Ectodermal cell (in vitro differentiated cells): ENCODE results near the gene ZNG1B.
"Not testable (repeated sequence)": the region's sequence is repeated elsewhere in the genome, so short reads cannot be mapped to it uniquely, and the experiment has no call there.

Experiments used
- H3K27ac ChIP-seq: 2 replicates; pipeline ENCODE4 v1.7.0; 2013; ENCODE audit warnings: mild to moderate bottlenecking, low read depth, low read length; ENCODE audit not compliant: insufficient read depth, poor library complexity, severe bottlenecking
- H3K27me3 ChIP-seq: 2 replicates; pipeline ENCODE4 v1.7.0; 2013; ENCODE audit warnings: mild to moderate bottlenecking, low read length; ENCODE audit not compliant: insufficient read depth, control insufficient read depth, poor library complexity, severe bottlenecking
- H3K36me3 ChIP-seq: one replicate; pipeline ENCODE4 v1.7.0; 2013; ENCODE audit warnings: low read length; ENCODE audit not compliant: control insufficient read depth, insufficient read depth
- H3K4me1 ChIP-seq: one replicate; pipeline ENCODE4 v1.7.0; 2013; ENCODE audit warnings: low read length; ENCODE audit not compliant: control insufficient read depth, insufficient read depth
- H3K4me3 ChIP-seq: 2 replicates; pipeline ENCODE4 v1.7.0; 2013; ENCODE audit warnings: low read depth, low read length, control low read depth; ENCODE audit not compliant: insufficient read depth
- H3K9me3 ChIP-seq: 2 replicates; pipeline ENCODE4 v1.7.0; 2013; ENCODE audit warnings: mild to moderate bottlenecking, low read length, moderate library complexity; ENCODE audit not compliant: control insufficient read depth
- WGBS, 2 experiments: methylation state at CpG; one replicate each; pipeline ENCODE4 v1.1.7; 2013; ENCODE audit warnings: missing lambda C conversion rate in 2 of 2; 5-methylcytosine and 5-hydroxymethylcytosine counted together

The ZNG1B gene

GRCh38 chr2:113507394-113508140, 70.1 kb downstream of the ZNG1B start:
- 23 to 29% methylated on average over 7 to 11 of the region's 14 CpGs for WGBS, 2 experiments
- H3K36me3 ChIP-seq, H3K9me3 ChIP-seq, H3K4me1 ChIP-seq, H3K27ac ChIP-seq, H3K4me3 ChIP-seq: not testable (repeated sequence)
- peaks cover 65% of the 10 kb centered on the region for H3K27me3 ChIP-seq

- not testable (repeated sequence) for H3K9me3 ChIP-seq, H3K4me1 ChIP-seq, H3K27ac ChIP-seq, H3K36me3 ChIP-seq, H3K4me3 ChIP-seq
- peaks cover 59% of the 10 kb centered on the region for H3K27me3 ChIP-seq
- WGBS, 2 experiments: 40 to 60% methylated on average over 2 to 8 of the region's 11 CpGs
Measured at GRCh38 chr2:113508187-113508586, 70.7 kb downstream of the ZNG1B start.

- H3K4me1 ChIP-seq, H3K4me3 ChIP-seq, H3K36me3 ChIP-seq, H3K27ac ChIP-seq, H3K9me3 ChIP-seq: not testable (repeated sequence)
- WGBS, 2 experiments: no CpG with 5 or more reads among the region's 3 CpGs
- H3K27me3 ChIP-seq: peaks cover 36% of the 10 kb centered on the region
Measured at GRCh38 chr2:113510913-113511312, 73.4 kb downstream of the ZNG1B start.

GRCh38 chr2:113511859-113512258, 74.4 kb downstream of the ZNG1B start:
- H3K27ac ChIP-seq, H3K4me3 ChIP-seq, H3K4me1 ChIP-seq, H3K36me3 ChIP-seq, H3K9me3 ChIP-seq: not testable (repeated sequence)
- peaks cover 31% of the 10 kb centered on the region for H3K27me3 ChIP-seq
- WGBS, 2 experiments: 84 to 85% methylated on average over 13 to 14 of the region's 14 CpGs

- WGBS, 2 experiments: 95 to 96% methylated on average over 7 of the region's 8 CpGs
- H3K4me3 ChIP-seq, H3K4me1 ChIP-seq, H3K27me3 ChIP-seq, H3K9me3 ChIP-seq, H3K27ac ChIP-seq, H3K36me3 ChIP-seq: not testable (repeated sequence)
Measured at GRCh38 chr2:113515457-113515856, 78.0 kb downstream of the ZNG1B start.

GRCh38 chr2:113515995-113516394, 78.5 kb downstream of the ZNG1B start:
- H3K36me3 ChIP-seq, H3K9me3 ChIP-seq, H3K27me3 ChIP-seq, H3K4me1 ChIP-seq, H3K27ac ChIP-seq, H3K4me3 ChIP-seq: not testable (repeated sequence)
- 80 to 88% methylated on average over 3 of the region's 3 CpGs for WGBS, 2 experiments

GRCh38 chr2:113517025-113517424, 79.5 kb downstream of the ZNG1B start:
- H3K36me3 ChIP-seq, H3K4me3 ChIP-seq, H3K27ac ChIP-seq, H3K4me1 ChIP-seq, H3K9me3 ChIP-seq, H3K27me3 ChIP-seq: not testable (repeated sequence)
- WGBS, 2 experiments: no CpG with 5 or more reads among the region's 2 CpGs

GRCh38 chr2:113520837-113521236, 83.3 kb downstream of the ZNG1B start:
- H3K4me3 ChIP-seq, H3K36me3 ChIP-seq, H3K27me3 ChIP-seq, H3K4me1 ChIP-seq, H3K9me3 ChIP-seq, H3K27ac ChIP-seq: not testable (repeated sequence)
- WGBS, 2 experiments: 97% methylated on average over 6 of the region's 6 CpGs

GRCh38 chr2:113521492-113521891, 84.0 kb downstream of the ZNG1B start:
- not testable (repeated sequence) for H3K27ac ChIP-seq, H3K4me3 ChIP-seq, H3K27me3 ChIP-seq, H3K36me3 ChIP-seq, H3K4me1 ChIP-seq, H3K9me3 ChIP-seq
- 100% methylated on average over 1 of the region's 5 CpGs; no CpG with 5 or more reads in 1 of the 2 experiments for WGBS, 2 experiments

- WGBS, 2 experiments: no CpG with 5 or more reads among the region's 1 CpG
- H3K9me3 ChIP-seq, H3K4me3 ChIP-seq: not testable (repeated sequence)
Measured at GRCh38 chr2:113524986-113525385, 87.5 kb downstream of the ZNG1B start.

More at GRCh38 chr2:113524986-113525385, 87.5 kb downstream of the ZNG1B start:
- not testable (repeated sequence) for H3K27ac ChIP-seq, H3K36me3 ChIP-seq, H3K4me1 ChIP-seq, H3K27me3 ChIP-seq
